ENCODE data around the gene YBEY. TPM values are rescaled to one million over a fixed set of nuclear protein-coding genes. Genes with fewer than 3 reads are reported as not detected.

YBEY gene
- total and polyA plus RNA-seq, 2 of the 8 experiments (the other 6 are each of a cell fraction or from before 2014, with no cell fraction given): 26.9 to 31.9 TPM

DNA sequence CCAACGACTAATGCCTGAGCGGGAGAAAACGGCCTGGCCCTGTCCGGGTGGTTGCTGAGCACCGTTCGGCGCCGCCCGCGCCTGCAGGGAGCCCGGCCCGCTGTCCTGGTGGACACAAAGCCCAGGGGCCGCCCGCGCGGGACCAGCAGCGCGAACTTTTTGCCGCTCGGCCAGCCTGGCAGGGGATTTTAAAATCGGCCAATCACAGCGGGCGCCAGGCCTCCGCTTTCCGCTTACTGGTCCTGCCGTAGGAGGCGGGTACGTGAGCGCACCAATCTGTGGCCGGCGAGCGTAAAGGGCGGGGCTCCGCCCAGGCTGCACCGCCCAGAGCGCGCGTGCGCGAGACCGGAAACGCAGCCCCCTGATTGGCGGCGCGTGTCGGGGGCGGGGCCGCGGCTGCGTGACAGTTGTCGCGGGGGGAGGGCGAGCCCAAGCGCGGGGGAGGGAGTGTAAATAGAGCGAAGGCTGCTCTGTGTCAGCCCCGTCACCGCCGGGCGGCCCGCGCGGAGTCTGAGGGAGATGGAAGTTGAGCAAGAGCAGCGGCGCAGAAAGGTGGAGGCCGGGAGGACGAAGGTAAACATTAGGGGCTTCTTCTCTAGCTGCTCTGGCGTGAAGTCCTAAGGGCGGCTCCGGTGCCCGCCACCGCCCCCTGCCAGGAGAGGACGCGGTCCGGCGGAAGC is 37.7 kb downstream of the YBEY start, which contains the start of the genes C21orf58 and PCNT (continued):
- TF ChIP-seq, protein P1, sequence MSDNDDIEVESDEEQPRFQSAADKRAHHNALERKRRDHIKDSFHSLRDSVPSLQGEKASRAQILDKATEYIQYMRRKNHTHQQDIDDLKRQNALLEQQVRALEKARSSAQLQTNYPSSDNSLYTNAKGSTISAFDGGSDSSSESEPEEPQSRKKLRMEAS (IDR thresholded peaks at IDR 0.05): peak; percentile 15; the same call in 1 of the 2 replicates
- TF ChIP-seq TAF7 (optimal IDR thresholded peaks at IDR 0.05; ENCODE audit: borderline replicate concordance, low read depth, low read length): peak; percentile 94
- TF ChIP-seq SP2 (IDR thresholded peaks at IDR 0.05; ENCODE audit: low read length): peak; percentile 59
- peak; percentile 79 for TF ChIP-seq PHF8 (conservative IDR thresholded peaks at IDR 0.05; ENCODE audit: low read depth, low read length)
- peak; percentile 86 for TF ChIP-seq ASH2L (IDR thresholded peaks at IDR 0.05; ENCODE audit: low read length)
- peak in 1 of 2 experiments; percentile 69; a peak in 2 of 3 replicates for TF ChIP-seq POLR2A (IDR thresholded peaks at IDR 0.05; ENCODE audit: control extremely low read depth in 1 of 2, low read depth in 2 of 2, low read length in 2 of 2)
- TF ChIP-seq BACH1 (IDR thresholded peaks at IDR 0.05; ENCODE audit: low read length): peak; percentile 37; the same call in 1 of the 2 replicates
- TF ChIP-seq, protein P2, sequence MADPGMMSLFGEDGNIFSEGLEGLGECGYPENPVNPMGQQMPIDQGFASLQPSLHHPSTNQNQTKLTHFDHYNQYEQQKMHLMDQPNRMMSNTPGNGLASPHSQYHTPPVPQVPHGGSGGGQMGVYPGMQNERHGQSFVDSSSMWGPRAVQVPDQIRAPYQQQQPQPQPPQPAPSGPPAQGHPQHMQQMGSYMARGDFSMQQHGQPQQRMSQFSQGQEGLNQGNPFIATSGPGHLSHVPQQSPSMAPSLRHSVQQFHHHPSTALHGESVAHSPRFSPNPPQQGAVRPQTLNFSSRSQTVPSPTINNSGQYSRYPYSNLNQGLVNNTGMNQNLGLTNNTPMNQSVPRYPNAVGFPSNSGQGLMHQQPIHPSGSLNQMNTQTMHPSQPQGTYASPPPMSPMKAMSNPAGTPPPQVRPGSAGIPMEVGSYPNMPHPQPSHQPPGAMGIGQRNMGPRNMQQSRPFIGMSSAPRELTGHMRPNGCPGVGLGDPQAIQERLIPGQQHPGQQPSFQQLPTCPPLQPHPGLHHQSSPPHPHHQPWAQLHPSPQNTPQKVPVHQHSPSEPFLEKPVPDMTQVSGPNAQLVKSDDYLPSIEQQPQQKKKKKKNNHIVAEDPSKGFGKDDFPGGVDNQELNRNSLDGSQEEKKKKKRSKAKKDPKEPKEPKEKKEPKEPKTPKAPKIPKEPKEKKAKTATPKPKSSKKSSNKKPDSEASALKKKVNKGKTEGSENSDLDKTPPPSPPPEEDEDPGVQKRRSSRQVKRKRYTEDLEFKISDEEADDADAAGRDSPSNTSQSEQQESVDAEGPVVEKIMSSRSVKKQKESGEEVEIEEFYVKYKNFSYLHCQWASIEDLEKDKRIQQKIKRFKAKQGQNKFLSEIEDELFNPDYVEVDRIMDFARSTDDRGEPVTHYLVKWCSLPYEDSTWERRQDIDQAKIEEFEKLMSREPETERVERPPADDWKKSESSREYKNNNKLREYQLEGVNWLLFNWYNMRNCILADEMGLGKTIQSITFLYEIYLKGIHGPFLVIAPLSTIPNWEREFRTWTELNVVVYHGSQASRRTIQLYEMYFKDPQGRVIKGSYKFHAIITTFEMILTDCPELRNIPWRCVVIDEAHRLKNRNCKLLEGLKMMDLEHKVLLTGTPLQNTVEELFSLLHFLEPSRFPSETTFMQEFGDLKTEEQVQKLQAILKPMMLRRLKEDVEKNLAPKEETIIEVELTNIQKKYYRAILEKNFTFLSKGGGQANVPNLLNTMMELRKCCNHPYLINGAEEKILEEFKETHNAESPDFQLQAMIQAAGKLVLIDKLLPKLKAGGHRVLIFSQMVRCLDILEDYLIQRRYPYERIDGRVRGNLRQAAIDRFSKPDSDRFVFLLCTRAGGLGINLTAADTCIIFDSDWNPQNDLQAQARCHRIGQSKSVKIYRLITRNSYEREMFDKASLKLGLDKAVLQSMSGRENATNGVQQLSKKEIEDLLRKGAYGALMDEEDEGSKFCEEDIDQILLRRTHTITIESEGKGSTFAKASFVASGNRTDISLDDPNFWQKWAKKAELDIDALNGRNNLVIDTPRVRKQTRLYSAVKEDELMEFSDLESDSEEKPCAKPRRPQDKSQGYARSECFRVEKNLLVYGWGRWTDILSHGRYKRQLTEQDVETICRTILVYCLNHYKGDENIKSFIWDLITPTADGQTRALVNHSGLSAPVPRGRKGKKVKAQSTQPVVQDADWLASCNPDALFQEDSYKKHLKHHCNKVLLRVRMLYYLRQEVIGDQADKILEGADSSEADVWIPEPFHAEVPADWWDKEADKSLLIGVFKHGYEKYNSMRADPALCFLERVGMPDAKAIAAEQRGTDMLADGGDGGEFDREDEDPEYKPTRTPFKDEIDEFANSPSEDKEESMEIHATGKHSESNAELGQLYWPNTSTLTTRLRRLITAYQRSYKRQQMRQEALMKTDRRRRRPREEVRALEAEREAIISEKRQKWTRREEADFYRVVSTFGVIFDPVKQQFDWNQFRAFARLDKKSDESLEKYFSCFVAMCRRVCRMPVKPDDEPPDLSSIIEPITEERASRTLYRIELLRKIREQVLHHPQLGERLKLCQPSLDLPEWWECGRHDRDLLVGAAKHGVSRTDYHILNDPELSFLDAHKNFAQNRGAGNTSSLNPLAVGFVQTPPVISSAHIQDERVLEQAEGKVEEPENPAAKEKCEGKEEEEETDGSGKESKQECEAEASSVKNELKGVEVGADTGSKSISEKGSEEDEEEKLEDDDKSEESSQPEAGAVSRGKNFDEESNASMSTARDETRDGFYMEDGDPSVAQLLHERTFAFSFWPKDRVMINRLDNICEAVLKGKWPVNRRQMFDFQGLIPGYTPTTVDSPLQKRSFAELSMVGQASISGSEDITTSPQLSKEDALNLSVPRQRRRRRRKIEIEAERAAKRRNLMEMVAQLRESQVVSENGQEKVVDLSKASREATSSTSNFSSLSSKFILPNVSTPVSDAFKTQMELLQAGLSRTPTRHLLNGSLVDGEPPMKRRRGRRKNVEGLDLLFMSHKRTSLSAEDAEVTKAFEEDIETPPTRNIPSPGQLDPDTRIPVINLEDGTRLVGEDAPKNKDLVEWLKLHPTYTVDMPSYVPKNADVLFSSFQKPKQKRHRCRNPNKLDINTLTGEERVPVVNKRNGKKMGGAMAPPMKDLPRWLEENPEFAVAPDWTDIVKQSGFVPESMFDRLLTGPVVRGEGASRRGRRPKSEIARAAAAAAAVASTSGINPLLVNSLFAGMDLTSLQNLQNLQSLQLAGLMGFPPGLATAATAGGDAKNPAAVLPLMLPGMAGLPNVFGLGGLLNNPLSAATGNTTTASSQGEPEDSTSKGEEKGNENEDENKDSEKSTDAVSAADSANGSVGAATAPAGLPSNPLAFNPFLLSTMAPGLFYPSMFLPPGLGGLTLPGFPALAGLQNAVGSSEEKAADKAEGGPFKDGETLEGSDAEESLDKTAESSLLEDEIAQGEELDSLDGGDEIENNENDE (IDR thresholded peaks at IDR 0.05; ENCODE audit: insufficient replicate concordance, low read length): no peak
- TF ChIP-seq SAP30 (IDR thresholded peaks at IDR 0.05; ENCODE audit: insufficient read depth, insufficient replicate concordance, low read length): peak; percentile 39
- peak; percentile 91 for TF ChIP-seq TBP (IDR thresholded peaks at IDR 0.05; ENCODE audit: low read depth, low read length)

Measured in H1 (cell line).